H1 (cell line): ENCODE results near the gene USP35. TPM values are rescaled to one million over a fixed set of nuclear protein-coding genes. Genes with fewer than 3 reads are reported as not detected.

Experiments
- CTCF ChIA-PET: fragments of 300-600 bp; sonication (Branson Sonifier 250); formaldehyde crosslinking; loops from one replicate; lab custom pipeline; 2021; ENCODE audit not compliant: partially characterized antibody; lab: Charles Lee
- POLR2A ChIA-PET: fragments of 300-600 bp; sonication (Branson Sonifier 250); formaldehyde crosslinking; loops from one replicate; lab custom pipeline; 2021; ENCODE audit warnings: inconsistent platforms; ENCODE audit not compliant: partially characterized antibody; lab: Charles Lee
- DNase-seq, 2 experiments: peaks; one replicate each; pipeline versions ENCODE4 v3.0.0 to v3.0.0-alpha.2; 2010 to 2022; ENCODE audit warnings: low spot score in 2 of 2, low read depth in 1 of 2, mixed read lengths in 1 of 2
- FAIRE-seq: peaks from 2 replicates; lab custom pipeline; 2011; peaks lifted over from hg19 to GRCh38; lab: Jason Lieb, UNC
- H2AFZ ChIP-seq: 2 replicates; pipeline ENCODE4 v1.8.1; 2012; ENCODE audit warnings: low read length, inconsistent platforms
- H2AK5ac ChIP-seq: 2 replicates; pipeline ENCODE4 v1.6.1; 2013; ENCODE audit warnings: low read depth, low read length
- H2BK120ac ChIP-seq: replicated peaks from 2 replicates; pipeline ENCODE3; 2013; ENCODE audit warnings: low read depth, low read length, inconsistent platforms
- H2BK12ac ChIP-seq: 2 replicates; pipeline ENCODE4 v1.6.1; 2013; ENCODE audit warnings: low read depth, low read length
- H2BK15ac ChIP-seq: 2 replicates; pipeline ENCODE4 v1.6.1; 2013; ENCODE audit warnings: low read length
- H2BK20ac ChIP-seq: 2 replicates; pipeline ENCODE4 v1.6.1; 2013; ENCODE audit warnings: low read length
- H2BK5ac ChIP-seq: 2 replicates; pipeline ENCODE4 v1.6.1; 2013; ENCODE audit warnings: low read depth, low read length
- H3K14ac ChIP-seq: 2 replicates; pipeline ENCODE4 v1.6.1; 2013; ENCODE audit warnings: inconsistent platforms; ENCODE audit not compliant: insufficient read length
- H3K18ac ChIP-seq: 2 replicates; pipeline ENCODE4 v1.6.1; 2013; ENCODE audit warnings: low read length; ENCODE audit errors: extremely low read depth
- H3K23ac ChIP-seq: 2 replicates; pipeline ENCODE4 v1.6.1; 2013; ENCODE audit warnings: inconsistent platforms; ENCODE audit not compliant: insufficient read length
- H3K23me2 ChIP-seq: 2 replicates; pipeline ENCODE4 v1.6.1; 2013; ENCODE audit warnings: low read depth, low read length
- H3K27ac ChIP-seq: 2 replicates; pipeline ENCODE4 v1.6.1; 2011; ENCODE audit warnings: low read depth, low read length, inconsistent platforms
- H3K27me3 ChIP-seq, 4 experiments: replicated peaks in 1 of 4; 1 replicate in 1 of 4; 2 replicates in 3 of 4; pipeline versions ENCODE4 v1.6.1 to v1.8.1; 2011 to 2013; ENCODE audit warnings: low read length in 3 of 4, mild to moderate bottlenecking in 3 of 4, inconsistent platforms in 2 of 4, mixed read lengths in 2 of 4, moderate library complexity in 1 of 4; ENCODE audit not compliant: control insufficient read depth in 3 of 4, insufficient read depth in 3 of 4; ENCODE audit errors: extremely low read depth in 1 of 4
- H3K36me3 ChIP-seq, 4 experiments: 2 replicates each; pipeline versions ENCODE4 v1.6.1 to v1.8.1; 2011 to 2013; ENCODE audit warnings: mild to moderate bottlenecking in 4 of 4, low read length in 3 of 4, moderate library complexity in 2 of 4, control low read depth in 1 of 4, inconsistent platforms in 1 of 4; ENCODE audit not compliant: insufficient read depth in 4 of 4, control insufficient read depth in 2 of 4
- H3K4ac ChIP-seq: replicated peaks from 2 replicates; pipeline ENCODE3; 2013; ENCODE audit warnings: low read length, low read depth, mixed read lengths, inconsistent platforms; ENCODE audit not compliant: insufficient read length
- H3K4me1 ChIP-seq, 4 experiments: replicated peaks in 1 of 4; 1 replicate in 1 of 4; 2 replicates in 3 of 4; pipeline versions ENCODE4 v1.6.1 to v1.8.1; 2011 to 2013; ENCODE audit warnings: low read length in 3 of 4, inconsistent platforms in 2 of 4, mixed read lengths in 1 of 4; ENCODE audit not compliant: insufficient read depth in 4 of 4, control insufficient read depth in 3 of 4
- H3K4me2 ChIP-seq, 2 experiments: 2 replicates each; pipeline versions ENCODE4 v1.6.1 to v1.8.1; 2011 to 2013; ENCODE audit warnings: low read depth in 2 of 2, low read length in 2 of 2, control low read depth in 1 of 2, inconsistent platforms in 1 of 2, mild to moderate bottlenecking in 1 of 2; ENCODE audit not compliant: insufficient read depth in 1 of 2
- H3K4me3 ChIP-seq, 4 experiments: fragments of 200-600, 300-600 bp in 1 of 4; sonication (generic), shearing (Covaris generic), sonication (Bioruptor Twin) in 1 of 4; 2 replicates each; pipeline versions ENCODE4 v1.5.1 to v1.8.1; 2011 to 2016; ENCODE audit warnings: low read length in 4 of 4, low read depth in 3 of 4, control low read depth in 2 of 4, inconsistent platforms in 2 of 4, mild to moderate bottlenecking in 2 of 4, mixed read lengths in 1 of 4, moderate library complexity in 1 of 4; ENCODE audit not compliant: insufficient read depth in 2 of 4; ENCODE audit errors: extremely low read depth in 1 of 4
- H3K56ac ChIP-seq: replicated peaks from 2 replicates; pipeline ENCODE3; 2013; ENCODE audit warnings: low read depth, mild to moderate bottlenecking, mixed read lengths, low read length, inconsistent platforms; ENCODE audit not compliant: insufficient read length
- H3K79me1 ChIP-seq: 2 replicates; pipeline ENCODE4 v1.6.1; 2013; ENCODE audit warnings: low read depth, low read length, control low read depth
- H3K79me2 ChIP-seq, 2 experiments: 2 replicates each; pipeline versions ENCODE4 v1.6.1 to v1.8.1; 2012 to 2013; ENCODE audit warnings: low read length in 2 of 2, mild to moderate bottlenecking in 2 of 2, inconsistent platforms in 1 of 2; ENCODE audit not compliant: insufficient read depth in 2 of 2, control insufficient read depth in 1 of 2
- H3K9ac ChIP-seq, 4 experiments: replicated peaks in 1 of 4; 1 replicate in 1 of 4; 2 replicates in 3 of 4; pipeline versions ENCODE4 v1.6.1 to v1.8.1; 2011 to 2013; ENCODE audit warnings: low read depth in 3 of 4, low read length in 3 of 4, control low read depth in 2 of 4, mild to moderate bottlenecking in 2 of 4, moderate library complexity in 2 of 4, inconsistent platforms in 1 of 4; ENCODE audit errors: extremely low read depth in 1 of 4
- H3K9me3 ChIP-seq, 2 experiments: 2 replicates each; pipeline versions ENCODE4 v1.6.1 to v1.8.1; 2012 to 2013; ENCODE audit warnings: mild to moderate bottlenecking in 2 of 2, moderate library complexity in 2 of 2, control low read depth in 1 of 2, inconsistent platforms in 1 of 2, low read depth in 1 of 2, low read length in 1 of 2, mixed read lengths in 1 of 2; ENCODE audit not compliant: insufficient read depth in 2 of 2
- H4K20me1 ChIP-seq, 2 experiments: replicated peaks in 1 of 2; 2 replicates each; pipeline versions ENCODE3 to v1.8.1; 2011 to 2013; ENCODE audit warnings: inconsistent platforms in 2 of 2, low read length in 2 of 2, mild to moderate bottlenecking in 1 of 2; ENCODE audit not compliant: insufficient read depth in 2 of 2, control insufficient read depth in 1 of 2
- H4K5ac ChIP-seq: 2 replicates; pipeline ENCODE4 v1.6.1; 2013; ENCODE audit warnings: low read length, low read depth, mixed read lengths, inconsistent platforms; ENCODE audit not compliant: insufficient read length
- H4K8ac ChIP-seq: 2 replicates; pipeline ENCODE4 v1.8.0; 2013; ENCODE audit warnings: mild to moderate bottlenecking, moderate library complexity, low read length, inconsistent platforms; ENCODE audit not compliant: insufficient read depth; ENCODE audit errors: extremely low read depth
- H4K91ac ChIP-seq: replicated peaks from 2 replicates; pipeline ENCODE3; 2013; ENCODE audit warnings: low read length, mixed read lengths, inconsistent platforms; ENCODE audit not compliant: insufficient read length
- BCL11A ChIP-seq, 2 experiments: IDR thresholded peaks; one replicate each; pipeline ENCODE4 v1.6.1; 2011; ENCODE audit warnings: low read depth in 2 of 2, low read length in 2 of 2, mild to moderate bottlenecking in 2 of 2
- CBX5 ChIP-seq: fragments of 300-800, 300-1000 bp; sonication (generic); IDR thresholded peaks from 2 replicates; pipeline ENCODE4 v1.7.1; 2016; ENCODE audit warnings: antibody characterized with exemption, low read length, low read depth
- CEBPB ChIP-seq: IDR thresholded peaks from 2 replicates; pipeline ENCODE4 v1.6.1; 2012; ENCODE audit warnings: low read depth, low read length
- CTBP2 ChIP-seq: IDR thresholded peaks from 2 replicates; pipeline ENCODE4 v1.7.0; 2011; ENCODE audit warnings: borderline replicate concordance, mild to moderate bottlenecking, moderate library complexity, mixed read lengths, low read length; ENCODE audit not compliant: insufficient read depth, insufficient read length
- POLR2A ChIP-seq, 2 experiments: IDR thresholded peaks; 1 replicate in 1 of 2; 2 replicates in 1 of 2; pipeline ENCODE4 v1.6.1; 2011; ENCODE audit warnings: low read depth in 2 of 2, low read length in 2 of 2, mild to moderate bottlenecking in 2 of 2; ENCODE audit errors: control extremely low read depth in 1 of 2
- RXRA ChIP-seq: IDR thresholded peaks from 2 replicates; pipeline ENCODE4 v1.6.1; 2011; ENCODE audit warnings: low read depth, mild to moderate bottlenecking, low read length, moderate library complexity; ENCODE audit not compliant: insufficient read depth
- SP4 ChIP-seq: IDR thresholded peaks from 2 replicates; pipeline ENCODE4 v1.6.1; 2012; ENCODE audit warnings: low read length, inconsistent platforms
- TBP ChIP-seq: IDR thresholded peaks from 2 replicates; pipeline ENCODE4 v1.6.1; 2011; ENCODE audit warnings: low read depth, low read length, improper control_type of control experiment
- TCF12 ChIP-seq: IDR thresholded peaks from 2 replicates; pipeline ENCODE4 v1.6.1; 2011; ENCODE audit warnings: low read depth, mild to moderate bottlenecking, low read length
- USF2 ChIP-seq: IDR thresholded peaks from 2 replicates; pipeline ENCODE4 v1.6.1; 2011; ENCODE audit warnings: low read length, improper control_type of control experiment
- WGBS, 2 experiments: shearing (Covaris generic) in 1 of 2; methylation state at CpG; one replicate each; pipeline versions ENCODE4 v1.1.6 to v1.1.7; 2013 to 2015; ENCODE audit warnings: low lambda C conversion rate in 2 of 2, mixed read lengths in 2 of 2, inconsistent platforms in 1 of 2, low coverage in 1 of 2, missing lambda C conversion rate in 1 of 2; ENCODE audit not compliant: insufficient replicate concordance in 2 of 2, insufficient coverage in 1 of 2, insufficient read length in 1 of 2; ENCODE audit errors: extremely low coverage in 1 of 2, missing lambda C conversion rate in 1 of 2; 5-methylcytosine and 5-hydroxymethylcytosine counted together
- polyA plus RNA-seq, 7 experiments: library from polyadenylated mRNA; depleted of rRNA in 3 of 7; stranded (reverse) in 5 of 7; unstranded in 2 of 7; fragments of >200 nt in 5 of 7; fragments of 200-250 nt in 2 of 7; gene quantifications; 1 replicate in 5 of 7; 2 replicates in 1 of 7; 4 replicates in 1 of 7; pipeline versions ENCODE4 v1.2.1 to v1.2.3, GENCODE V29; 2011 to 2013; ENCODE audit warnings: missing spikeins in 2 of 7, mixed read lengths in 2 of 7
- total RNA-seq: library from RNA; stranded (reverse); fragmentation: NEBNext Ultra II Directional; extraction: Animal tissue kit (Norgen Biotek cat#: 25700); gene quantifications from 2 replicates; pipeline ENCODE4 v1.2.1, GENCODE V29; 2021
- TF ChIP-seq, protein P1 (sequence below): IDR thresholded peaks from 2 replicates; pipeline ENCODE4 v1.6.1; 2012; ENCODE audit warnings: inconsistent platforms

Gene USP35
- total and polyA plus RNA-seq, 2 of the 8 experiments (the other 6 are each of a cell fraction or from before 2014, with no cell fraction given), result 4.6 to 6.8 TPM

DNA sequence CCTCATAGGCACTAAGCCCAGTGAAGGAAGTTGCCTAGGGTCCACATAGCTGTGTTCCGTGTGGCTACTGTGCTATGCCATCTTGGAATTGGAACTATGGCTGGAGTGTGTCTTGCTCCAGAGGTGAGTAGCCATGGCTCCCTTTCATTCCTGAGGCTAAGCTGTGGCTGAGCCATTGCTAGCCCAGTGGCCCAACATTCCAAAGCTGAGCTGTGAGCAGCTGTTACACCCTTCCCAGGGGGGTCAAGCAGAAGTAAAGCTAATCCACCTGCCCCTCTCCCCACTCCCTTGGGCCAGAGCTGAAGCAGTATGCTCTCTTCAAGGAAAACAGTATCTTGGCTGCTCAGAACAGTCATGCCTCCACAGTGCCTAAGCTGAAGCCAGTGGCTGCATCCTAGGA lies 51.1 kb downstream of the USP35 start:
- no peak overlapping the region for H3K18ac ChIP-seq
- H4K8ac ChIP-seq, result no peak overlapping the region
- ChIA-PET POLR2A (no interaction called here), CTCF (interaction anchor here (1.0 to 1.8 kb wide), 3 partner anchors 11 to 324 kb away, joined by 3 to 11 read pairs (median 5); no protein-coding TSS in a partner anchor)
- no peaks in the 10 kb centered on the region; a peak in 1 of 4 replicates for H3K79me2 ChIP-seq
- WGBS, 2 experiments, result 93% methylated on average over 1 of the region's 1 CpG; no CpG with 5 or more reads in 1 of the 2 experiments
- no peak overlapping the region for H2AFZ ChIP-seq
- H3K14ac ChIP-seq, result no peak overlapping the region
- no peak overlapping the region for H3K27ac ChIP-seq
- H2BK20ac ChIP-seq, result no peak overlapping the region
- H3K9me3 ChIP-seq, result no peaks in the 10 kb centered on the region
- H3K23me2 ChIP-seq, result no peaks in the 10 kb centered on the region
- H3K56ac ChIP-seq, result no peak overlapping the region
- no peaks in the 10 kb centered on the region for H3K36me3 ChIP-seq
- no peak overlapping the region for H2BK12ac ChIP-seq
- H2BK120ac ChIP-seq, result no peak overlapping the region
- H3K23ac ChIP-seq, result no peak overlapping the region
- H3K4ac ChIP-seq, result no peak overlapping the region
- no peak overlapping the region for H3K9ac ChIP-seq
- H3K4me3 ChIP-seq, result no peak overlapping the region
- DNase-seq (no peak), FAIRE-seq (no peak)
- no peak overlapping the region for H2BK5ac ChIP-seq
- H3K4me2 ChIP-seq, result no peak overlapping the region
- no peaks in the 10 kb centered on the region for H3K4me1 ChIP-seq
- no peak overlapping the region for H2BK15ac ChIP-seq
- TF ChIP-seq RXRA, result no peak
- TF ChIP-seq, protein P1, sequence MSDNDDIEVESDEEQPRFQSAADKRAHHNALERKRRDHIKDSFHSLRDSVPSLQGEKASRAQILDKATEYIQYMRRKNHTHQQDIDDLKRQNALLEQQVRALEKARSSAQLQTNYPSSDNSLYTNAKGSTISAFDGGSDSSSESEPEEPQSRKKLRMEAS, result no peak
- no peak for TF ChIP-seq CBX5
- TF ChIP-seq TBP, result no peak
- no peak for TF ChIP-seq CEBPB
- no peak for TF ChIP-seq USF2
- no peak for TF ChIP-seq CTBP2
- TF ChIP-seq POLR2A (IDR thresholded peaks at IDR 0.05; ENCODE audit: control extremely low read depth in 1 of 2, low read depth in 2 of 2, low read length in 2 of 2), result no peak
- no peak for TF ChIP-seq SP4
- no peak for TF ChIP-seq TCF12
- no peak for TF ChIP-seq BCL11A (IDR thresholded peaks at IDR 0.05; ENCODE audit: low read depth in 2 of 2, low read length in 2 of 2)
- no peaks in the 10 kb centered on the region for H4K20me1 ChIP-seq
- H3K79me1 ChIP-seq, result no peaks in the 10 kb centered on the region
- H4K5ac ChIP-seq, result no peak overlapping the region
- H3K27me3 ChIP-seq, result no peaks in the 10 kb centered on the region
- H2AK5ac ChIP-seq, result no peak overlapping the region
- no peak overlapping the region for H4K91ac ChIP-seq
